ENCODE data around the gene OR51B2. TPM values are rescaled to one million over a fixed set of nuclear protein-coding genes. Genes with fewer than 3 reads are reported as not detected.
"Not testable (repeated sequence)": the region's sequence is repeated elsewhere in the genome, so short reads cannot be mapped to it uniquely, and the experiment has no call there.

The OR51B2 gene
- total RNA-seq, 3 donors from 2014 or later, result not detected

DNA sequence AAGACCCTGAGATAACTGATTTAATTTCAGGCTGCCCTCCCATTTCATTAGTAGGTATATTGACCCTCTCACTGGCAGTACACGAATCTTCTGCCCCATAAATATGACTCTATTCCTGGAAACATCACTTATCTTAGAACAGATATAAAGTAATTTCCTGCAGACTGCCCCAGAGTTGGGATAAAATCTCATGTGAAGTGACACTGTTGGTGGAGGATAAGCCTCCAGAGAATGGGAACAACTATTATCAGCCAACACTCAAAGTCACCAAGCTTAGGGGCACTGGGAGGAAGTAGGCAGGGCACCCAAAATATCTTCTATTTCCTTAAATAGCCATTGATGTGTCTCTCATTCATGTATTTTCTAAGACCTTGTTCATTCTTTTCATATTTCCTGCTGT, 11.1 kb upstream of the OR51B2 start:
- Histone ChIP-seq H3K9me3 (no peaks in the 10 kb centered on the region), H3K36me3 (ENCODE audit: low read depth) (no peaks in the 10 kb centered on the region), H3K4me1 (ENCODE audit: low read depth) (no peaks in the 10 kb centered on the region), H3K4me3 (no peak overlapping the region)
- TF ChIP-seq, protein P1, sequence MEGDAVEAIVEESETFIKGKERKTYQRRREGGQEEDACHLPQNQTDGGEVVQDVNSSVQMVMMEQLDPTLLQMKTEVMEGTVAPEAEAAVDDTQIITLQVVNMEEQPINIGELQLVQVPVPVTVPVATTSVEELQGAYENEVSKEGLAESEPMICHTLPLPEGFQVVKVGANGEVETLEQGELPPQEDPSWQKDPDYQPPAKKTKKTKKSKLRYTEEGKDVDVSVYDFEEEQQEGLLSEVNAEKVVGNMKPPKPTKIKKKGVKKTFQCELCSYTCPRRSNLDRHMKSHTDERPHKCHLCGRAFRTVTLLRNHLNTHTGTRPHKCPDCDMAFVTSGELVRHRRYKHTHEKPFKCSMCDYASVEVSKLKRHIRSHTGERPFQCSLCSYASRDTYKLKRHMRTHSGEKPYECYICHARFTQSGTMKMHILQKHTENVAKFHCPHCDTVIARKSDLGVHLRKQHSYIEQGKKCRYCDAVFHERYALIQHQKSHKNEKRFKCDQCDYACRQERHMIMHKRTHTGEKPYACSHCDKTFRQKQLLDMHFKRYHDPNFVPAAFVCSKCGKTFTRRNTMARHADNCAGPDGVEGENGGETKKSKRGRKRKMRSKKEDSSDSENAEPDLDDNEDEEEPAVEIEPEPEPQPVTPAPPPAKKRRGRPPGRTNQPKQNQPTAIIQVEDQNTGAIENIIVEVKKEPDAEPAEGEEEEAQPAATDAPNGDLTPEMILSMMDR (IDR thresholded peaks at IDR 0.05), result no peak
- ATAC-seq, result no peak
- no peak for DNase-seq
- intact Hi-C loops (cut with DNase I, micrococcal nuclease), result no loop called here

DNA sequence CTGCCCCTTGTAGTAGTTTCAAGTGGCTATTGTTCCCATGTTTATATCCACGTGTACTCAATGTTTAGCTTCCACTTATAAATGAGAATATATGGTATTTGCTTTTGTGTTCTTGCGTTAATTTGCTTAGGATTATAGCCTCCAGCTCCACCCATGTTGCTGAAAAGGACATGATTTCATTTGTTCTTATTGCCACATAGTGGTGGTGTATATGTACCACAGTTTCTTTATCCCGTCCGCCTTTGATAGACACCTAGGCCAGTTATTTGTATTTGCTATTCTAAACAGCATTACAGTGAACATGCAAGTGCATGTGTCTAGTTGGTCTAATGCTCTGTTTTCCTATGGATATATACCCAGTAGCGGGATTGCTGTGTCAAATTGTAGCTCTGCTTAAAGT, 6.8 kb downstream of the OR51B2 start:
- TF ChIP-seq, protein P1 (IDR thresholded peaks at IDR 0.05), result no peak
- Histone ChIP-seq H3K36me3 (ENCODE audit: low read depth) (no peaks in the 10 kb centered on the region), H3K4me1 (ENCODE audit: low read depth) (no peaks in the 10 kb centered on the region), H3K4me3 (no peak overlapping the region), H3K9me3 (no peaks in the 10 kb centered on the region)
- DNase-seq (no peak), ATAC-seq (no peak)
- intact Hi-C loops (cut with DNase I, micrococcal nuclease), result no loop called here

DNA sequence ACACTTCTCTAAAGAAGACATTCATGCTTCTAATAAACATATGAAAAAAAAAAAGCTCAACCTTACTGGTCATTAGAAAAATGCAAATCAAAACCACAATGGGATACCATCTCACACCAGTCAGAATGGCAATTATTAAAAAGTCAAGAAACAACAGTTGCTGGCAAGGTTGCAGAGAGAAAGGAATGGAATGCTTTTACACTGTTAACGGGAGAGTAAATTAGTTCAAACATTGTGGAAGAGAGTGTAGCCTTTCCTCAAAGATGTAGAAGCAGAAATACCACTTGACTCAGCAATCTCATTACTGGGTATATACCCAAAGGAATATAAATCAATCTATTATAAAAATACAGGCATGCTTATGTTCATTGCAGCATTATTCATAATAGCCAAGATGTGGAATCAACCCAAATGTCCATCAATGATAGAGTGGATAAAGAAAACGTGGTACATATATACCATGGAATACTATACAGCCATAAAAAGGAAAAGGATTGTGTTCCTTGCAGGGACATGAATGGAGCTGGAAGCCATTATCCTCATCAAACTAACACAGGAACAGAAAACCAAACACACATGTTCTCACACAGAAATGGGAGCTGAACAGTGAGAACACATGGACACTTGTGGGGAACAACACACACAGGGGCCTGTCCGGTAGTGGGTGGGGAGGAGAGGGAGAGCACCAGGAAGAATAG, 10.6 kb downstream of the OR51B2 start:
- DNase-seq; H3K4me1 ChIP-seq (ENCODE audit: low read depth); H3K36me3 ChIP-seq (ENCODE audit: low read depth); H3K9me3 ChIP-seq; ATAC-seq; intact Hi-C loops (cut with DNase I, micrococcal nuclease); H3K4me3 ChIP-seq: not testable (repeated sequence)

DNA sequence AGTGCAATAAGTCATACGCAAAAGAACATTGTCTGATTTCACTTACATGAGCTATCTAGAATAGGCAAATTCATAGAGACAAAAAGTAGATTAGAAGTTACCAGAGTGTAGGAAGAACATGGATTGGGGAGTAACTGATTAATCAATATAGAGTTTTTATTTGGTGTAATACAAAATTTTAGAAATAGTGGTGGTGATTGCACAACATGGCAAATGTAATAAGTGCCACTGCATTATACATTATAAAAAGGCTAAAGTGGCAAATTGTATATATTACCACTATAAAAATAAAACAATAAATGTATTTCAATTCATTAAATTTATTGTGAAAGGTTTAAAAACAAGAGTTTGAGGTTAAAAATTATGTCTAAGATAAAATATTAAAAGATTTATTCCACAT, 13.7 kb downstream of the OR51B2 start:
- Histone ChIP-seq H3K4me3 (no peak overlapping the region), H3K4me1 (ENCODE audit: low read depth) (no peaks in the 10 kb centered on the region), H3K36me3 (ENCODE audit: low read depth) (no peaks in the 10 kb centered on the region), H3K9me3 (no peaks in the 10 kb centered on the region)
- DNase-seq (no peak), ATAC-seq (no peak)
- intact Hi-C loops (cut with DNase I, micrococcal nuclease), result no loop called here
- TF ChIP-seq, protein P1 (IDR thresholded peaks at IDR 0.05), result no peak

DNA sequence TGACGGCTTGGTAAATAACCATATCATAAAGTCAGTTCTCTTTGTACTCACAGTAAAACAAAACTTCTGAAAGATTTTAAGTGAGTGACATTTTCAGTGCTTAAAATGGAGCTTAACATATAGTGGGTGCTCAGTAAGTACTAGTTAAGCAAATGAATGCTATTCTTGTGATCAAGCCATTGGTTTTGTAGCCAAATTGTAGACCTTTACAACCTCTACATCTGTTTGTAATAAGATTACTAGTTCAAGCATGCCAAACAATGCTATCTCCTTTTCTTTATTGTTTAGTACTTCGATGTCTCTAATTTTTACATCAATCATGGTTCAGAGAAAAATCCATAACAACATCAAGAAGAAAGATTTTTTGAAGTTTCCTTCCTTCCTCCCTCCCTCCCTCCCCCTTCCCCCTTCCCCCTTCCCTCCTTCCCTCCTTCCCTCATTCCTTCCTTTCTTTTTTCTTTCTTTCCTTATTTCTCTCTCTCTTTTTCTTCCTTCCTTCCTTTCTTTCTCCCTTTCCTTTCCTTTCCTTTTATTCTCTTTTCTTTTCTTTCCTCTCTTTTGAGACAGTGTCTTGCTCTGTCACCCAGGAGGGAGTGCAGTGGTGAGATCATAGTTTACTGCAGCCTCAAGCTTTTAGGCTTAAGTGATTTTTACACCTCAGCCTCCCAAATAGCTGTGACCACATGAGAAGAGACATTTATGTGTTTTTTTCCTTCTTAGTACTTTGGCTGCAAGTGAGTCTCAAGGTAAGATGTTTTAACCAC, 16.7 kb downstream of the OR51B2 start:
- no peak overlapping the region for H3K4me3 ChIP-seq
- TF ChIP-seq, protein P1 (IDR thresholded peaks at IDR 0.05), result no peak
- H3K9me3 ChIP-seq, result no peaks in the 10 kb centered on the region
- no peak for ATAC-seq
- intact Hi-C loops (cut with DNase I, micrococcal nuclease), result no loop called here
- H3K4me1 ChIP-seq (ENCODE audit: low read depth), result no peaks in the 10 kb centered on the region
- H3K36me3 ChIP-seq (ENCODE audit: low read depth), result no peaks in the 10 kb centered on the region
- no peak for DNase-seq

DNA sequence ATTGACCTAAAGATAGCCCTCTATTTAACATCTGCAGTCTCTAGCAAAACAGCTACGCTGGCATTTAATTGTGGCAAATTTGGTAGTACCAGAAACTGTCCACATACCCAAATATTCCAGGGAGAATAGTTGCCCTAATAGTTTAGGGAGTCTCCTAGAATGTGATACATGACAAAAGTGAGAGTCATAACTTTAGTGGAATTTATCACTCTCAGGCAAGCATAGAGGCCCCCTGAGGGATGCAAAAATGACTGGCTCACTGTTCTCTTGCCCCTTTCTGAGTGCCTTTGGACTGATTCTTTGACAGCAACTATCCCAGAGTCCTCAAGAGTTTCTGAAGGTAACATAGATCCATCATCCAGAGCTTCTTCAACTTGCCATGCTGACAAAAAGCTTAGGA, 20.1 kb downstream of the OR51B2 start:
- TF ChIP-seq, protein P1 (IDR thresholded peaks at IDR 0.05), result no peak
- Histone ChIP-seq H3K4me3 (no peak overlapping the region), H3K9me3 (no peaks in the 10 kb centered on the region), H3K4me1 (ENCODE audit: low read depth) (no peaks in the 10 kb centered on the region), H3K36me3 (ENCODE audit: low read depth) (no peaks in the 10 kb centered on the region)
- DNase-seq (no peak), ATAC-seq (no peak)
- intact Hi-C loops (cut with DNase I, micrococcal nuclease), result no loop called here
